IMR-90 (cell line): Measurements from ENCODE around the gene PCOLCE2. TPM values are rescaled to one million over a fixed set of nuclear protein-coding genes. Genes with fewer than 3 reads are reported as not detected.
"Not testable (repeated sequence)": the region's sequence is repeated elsewhere in the genome, so short reads cannot be mapped to it uniquely, and the experiment has no call there.

ENCODE experiments used
- ATAC-seq: fragments of 200-7000 bp; cut with Tn5 transposase; 2 replicates; pipeline ENCODE4 v1.9.1; 2020; ENCODE audit warnings: low read depth, mild to moderate bottlenecking, moderate library complexity
- BruUV-seq: library from RNA; stranded (reverse); fragments of 400-500 nt; replicated peaks from 2 replicates; lab custom pipeline; 2021; lab: Mats Ljungman, UMichigan
- CTCF ChIA-PET: fragments of 300-600 bp; formaldehyde crosslinking; extraction: SDS; loops from one replicate; lab custom pipeline; 2021; ENCODE audit warnings: antibody characterized with exemption; lab: Yijun Ruan, JAX
- POLR2A ChIA-PET: fragments of 300-600 bp; sonication (Branson Sonifier 250); formaldehyde crosslinking; loops from one replicate; lab custom pipeline; 2022; ENCODE audit warnings: antibody characterized with exemption; ENCODE audit not compliant: unreplicated experiment; lab: Charles Lee
- DNase-seq: peaks from one replicate; pipeline ENCODE4 v3.0.0; 2013
- H2AFZ ChIP-seq: replicated peaks from 2 replicates; pipeline ENCODE3; 2013; ENCODE audit warnings: low read length, mild to moderate bottlenecking; ENCODE audit not compliant: poor library complexity
- H2AK5ac ChIP-seq: 2 replicates; pipeline ENCODE4 v1.6.1; 2013; ENCODE audit warnings: low read depth, low read length, inconsistent platforms
- H2AK9ac ChIP-seq: replicated peaks from 2 replicates; pipeline ENCODE3; 2013; ENCODE audit warnings: mild to moderate bottlenecking, low read depth, low read length, moderate library complexity; ENCODE audit not compliant: poor library complexity
- H2BK120ac ChIP-seq: 2 replicates; pipeline ENCODE4 v1.6.1; 2013; ENCODE audit warnings: low read depth, low read length, inconsistent platforms
- H2BK15ac ChIP-seq: 3 replicates; pipeline ENCODE4 v1.6.1; 2013; ENCODE audit warnings: low read depth, low read length, inconsistent platforms
- H2BK20ac ChIP-seq: 2 replicates; pipeline ENCODE4 v1.6.1; 2013; ENCODE audit warnings: low read depth, mild to moderate bottlenecking, inconsistent platforms, low read length, moderate library complexity
- H2BK5ac ChIP-seq: 2 replicates; pipeline ENCODE4 v1.6.1; 2013; ENCODE audit warnings: mild to moderate bottlenecking, low read depth, low read length, inconsistent platforms; ENCODE audit not compliant: poor library complexity, severe bottlenecking
- H3K14ac ChIP-seq: replicated peaks from 2 replicates; pipeline ENCODE4 v1.6.1; 2013; ENCODE audit warnings: low read depth, low read length, inconsistent platforms
- H3K18ac ChIP-seq: 2 replicates; pipeline ENCODE4 v1.6.1; 2013; ENCODE audit warnings: low read depth, low read length, control low read depth
- H3K23ac ChIP-seq: 2 replicates; pipeline ENCODE4 v1.6.1; 2013; ENCODE audit warnings: low read depth, low read length, inconsistent platforms
- H3K27ac ChIP-seq: 2 replicates; pipeline ENCODE4 v1.5.1; 2013; ENCODE audit warnings: mild to moderate bottlenecking, control low read depth, low read length; ENCODE audit not compliant: insufficient read depth
- H3K27me3 ChIP-seq: 2 replicates; pipeline ENCODE4 v1.6.1; 2013; ENCODE audit warnings: low read length; ENCODE audit not compliant: control insufficient read depth, insufficient read depth
- H3K36me3 ChIP-seq: 2 replicates; pipeline ENCODE4 v1.6.1; 2013; ENCODE audit warnings: low read length, mixed read lengths; ENCODE audit not compliant: control insufficient read depth, insufficient read depth
- H3K4ac ChIP-seq: 2 replicates; pipeline ENCODE4 v1.6.1; 2013; ENCODE audit warnings: low read depth, low read length, inconsistent platforms
- H3K4me1 ChIP-seq: 2 replicates; pipeline ENCODE4 v1.6.1; 2013; ENCODE audit warnings: low read length, mixed read lengths; ENCODE audit not compliant: control insufficient read depth, insufficient read depth
- H3K4me2 ChIP-seq: 2 replicates; pipeline ENCODE4 v1.6.1; 2013; ENCODE audit warnings: low read depth, mild to moderate bottlenecking, control low read depth, low read length, moderate library complexity
- H3K4me3 ChIP-seq: 2 replicates; pipeline ENCODE4 v1.5.1; 2013; ENCODE audit warnings: low read depth, mild to moderate bottlenecking, control low read depth, low read length, moderate library complexity; ENCODE audit not compliant: insufficient read depth
- H3K56ac ChIP-seq: 2 replicates; pipeline ENCODE4 v1.6.1; 2013; ENCODE audit warnings: low read length, inconsistent platforms; ENCODE audit not compliant: insufficient read depth; ENCODE audit errors: extremely low read depth
- H3K79me1 ChIP-seq, 2 experiments: 2 replicates each; pipeline ENCODE4 v1.6.1; 2013; ENCODE audit warnings: low read length in 2 of 2, inconsistent platforms in 1 of 2, low read depth in 1 of 2
- H3K9ac ChIP-seq: 2 replicates; pipeline ENCODE4 v1.6.1; 2013; ENCODE audit warnings: low read depth, low read length, control low read depth
- H3K9me1 ChIP-seq: 2 replicates; pipeline ENCODE4 v1.6.1; 2013; ENCODE audit warnings: low read length, inconsistent platforms; ENCODE audit not compliant: insufficient read depth
- H3K9me3 ChIP-seq: 2 replicates; pipeline ENCODE4 v1.6.1; 2013; ENCODE audit warnings: low read length; ENCODE audit not compliant: control insufficient read depth, insufficient read depth
- H4K20me1 ChIP-seq: 2 replicates; pipeline ENCODE4 v1.6.1; 2013; ENCODE audit warnings: low read length, inconsistent platforms; ENCODE audit not compliant: insufficient read depth
- H4K5ac ChIP-seq: 2 replicates; pipeline ENCODE4 v1.6.1; 2013; ENCODE audit warnings: mild to moderate bottlenecking, low read depth, low read length, control low read depth
- H4K8ac ChIP-seq, 2 experiments: 2 replicates each; pipeline ENCODE4 v1.6.1; 2013; ENCODE audit warnings: low read depth in 2 of 2, low read length in 2 of 2, control low read depth in 1 of 2, inconsistent platforms in 1 of 2
- H4K91ac ChIP-seq: 2 replicates; pipeline ENCODE4 v1.6.1; 2013; ENCODE audit warnings: low read depth, low read length, inconsistent platforms; ENCODE audit not compliant: insufficient read depth
- WGBS, 2 experiments: methylation state at CpG; one replicate each; pipeline versions ENCODE4 v1.1.5 to v1.1.7; 2013; ENCODE audit warnings: missing lambda C conversion rate in 2 of 2; ENCODE audit not compliant: insufficient read length in 1 of 2; ENCODE audit errors: extremely low coverage in 2 of 2; 5-methylcytosine and 5-hydroxymethylcytosine counted together
- dilution Hi-C: fragments of 300-500 bp; cut with HindIII; formaldehyde crosslinking; loops from one replicate; pipeline ENCODE4 v1.14.3; 2018; ENCODE audit warnings: low sequenced_read_pairs; ENCODE audit not compliant: unreplicated experiment
- in situ Hi-C: fragments of 300-500 bp; cut with MboI; formaldehyde crosslinking; loops from 3 replicates; pipeline ENCODE4 v1.14.3; 2019; ENCODE audit warnings: low sequenced_read_pairs, inconsistent platforms, mixed read lengths
- intact Hi-C: fragments of 100-400 bp; cut with micrococcal nuclease; formaldehyde crosslinking; loops from 2 replicates; pipeline ENCODE4 v1.10.0; 2022
- polyA plus RNA-seq, 3 experiments: library from polyadenylated mRNA; depleted of rRNA; stranded (reverse); fragments of >200 nt; gene quantifications; 2 replicates each; pipeline ENCODE4 v1.2.3, GENCODE V29; 2012; ENCODE audit warnings: low replicate concordance in 1 of 3
- total RNA-seq: library from RNA; depleted of rRNA; stranded (reverse); fragments of >200 nt; gene quantifications from 2 replicates; pipeline ENCODE4 v1.2.3, GENCODE V29; 2012

The PCOLCE2 gene
- total and polyA plus RNA-seq, 2 of the 4 experiments (the other 2 are of a cell fraction): 0.50 to 0.54 TPM

DNA sequence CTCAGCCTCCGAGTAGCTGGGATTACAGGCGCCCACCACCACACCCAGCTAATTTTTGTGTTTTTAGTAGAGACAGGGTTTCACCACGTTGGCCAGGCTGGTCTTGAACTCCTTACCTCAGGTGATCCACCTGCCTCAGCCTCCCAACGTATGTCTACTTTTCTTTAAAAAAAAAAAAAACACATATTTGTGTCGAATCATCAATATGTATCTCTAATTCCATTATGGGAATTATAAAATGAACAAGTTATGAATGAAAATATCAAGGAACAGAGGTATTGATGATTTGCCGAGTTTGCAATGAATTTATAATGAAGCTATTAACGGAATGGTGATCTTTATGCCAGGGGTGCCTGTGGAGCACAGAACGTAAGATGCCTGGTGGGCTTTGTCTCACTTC lies 5.3 kb downstream of the PCOLCE2 start:
- ATAC-seq, dilution Hi-C loops, H3K9me1 ChIP-seq: not testable (repeated sequence)

More for the DNA sequence above, 5.3 kb downstream of the PCOLCE2 start:
- H3K14ac ChIP-seq, H2AFZ ChIP-seq, H2AK5ac ChIP-seq, H3K4me3 ChIP-seq, H3K36me3 ChIP-seq, H3K27me3 ChIP-seq, H3K56ac ChIP-seq, H3K4me2 ChIP-seq, H4K20me1 ChIP-seq, H3K23ac ChIP-seq, H2BK20ac ChIP-seq, H3K4ac ChIP-seq, BruUV-seq, H4K8ac ChIP-seq, H4K91ac ChIP-seq, H3K9me3 ChIP-seq, H3K27ac ChIP-seq, DNase-seq, H3K18ac ChIP-seq, POLR2A ChIA-PET, H2BK5ac ChIP-seq, intact Hi-C loops, H3K4me1 ChIP-seq, H2AK9ac ChIP-seq, in situ Hi-C loops, H2BK120ac ChIP-seq, H4K5ac ChIP-seq, H3K79me1 ChIP-seq, H3K9ac ChIP-seq, H2BK15ac ChIP-seq: not testable (repeated sequence)
- CTCF ChIA-PET: interaction anchor here (1.1 kb wide), 1 partner anchor 18 kb away, joined by 3 read pairs; no protein-coding TSS in a partner anchor
- WGBS, 2 experiments: no CpG with 5 or more reads among the region's 8 CpGs
